HepG2 (cell line): ENCODE measurements around the gene STIP1. TPM values are rescaled to one million over a fixed set of nuclear protein-coding genes. Genes with fewer than 3 reads are reported as not detected.

ENCODE experiments used
- ARHGAP35 ChIP-seq: sonication (generic); formaldehyde crosslinking; IDR thresholded peaks from 2 replicates; pipeline ENCODE4 v1.9.0; 2022; ENCODE audit warnings: mild to moderate bottlenecking, inconsistent platforms, moderate library complexity, missing genetic modification reagents, borderline replicate concordance
- CBX2 ChIP-seq, 2 experiments: fragments of 200-600 bp in 1 of 2; sonication (generic); formaldehyde crosslinking in 1 of 2; IDR thresholded peaks; 2 replicates each; pipeline versions ENCODE4 v1.7.0 to v1.8.1; 2018 to 2022; ENCODE audit warnings: low read depth in 2 of 2, low read length in 1 of 2, mild to moderate bottlenecking in 1 of 2, missing genetic modification reagents in 1 of 2
- CHD2 ChIP-seq: IDR thresholded peaks from 2 replicates; pipeline ENCODE4 v1.6.1; 2011; ENCODE audit warnings: low read depth, low read length, improper control_type of control experiment
- DPF2 ChIP-seq: sonication (generic); formaldehyde crosslinking; IDR thresholded peaks from 2 replicates; pipeline ENCODE4 v1.4.0; 2020; ENCODE audit warnings: mild to moderate bottlenecking, low read depth, missing genetic modification reagents, borderline replicate concordance
- ELF1 ChIP-seq: sonication (generic); formaldehyde crosslinking; IDR thresholded peaks from 2 replicates; pipeline ENCODE4 v1.4.0; 2020; ENCODE audit warnings: missing genetic modification reagents
- HNRNPUL1 ChIP-seq: fragments of 200-400 bp; formaldehyde crosslinking; IDR thresholded peaks from 2 replicates; pipeline ENCODE4 v1.6.1; 2017; ENCODE audit warnings: low read depth, mild to moderate bottlenecking, low read length, moderate library complexity
- JDP2 ChIP-seq: sonication (generic); formaldehyde crosslinking; IDR thresholded peaks from 2 replicates; pipeline ENCODE4 v1.8.1; 2022; ENCODE audit warnings: missing genetic modification reagents, borderline replicate concordance
- KDM5B ChIP-seq: sonication (generic); formaldehyde crosslinking; IDR thresholded peaks from 2 replicates; pipeline ENCODE4 v1.4.0; 2020; ENCODE audit warnings: missing genetic modification reagents, mild to moderate bottlenecking, borderline replicate concordance
- LCORL ChIP-seq, 2 experiments: fragments of 450-650 bp in 1 of 2; sonication (generic) in 1 of 2; formaldehyde crosslinking in 1 of 2; IDR thresholded peaks; 2 replicates each; pipeline versions ENCODE4 v1.5.0 to v1.6.1; 2017 to 2020; ENCODE audit warnings: antibody characterized with exemption in 1 of 2, missing genetic modification reagents in 1 of 2
- NFE2L1 ChIP-seq: sonication (generic); formaldehyde crosslinking; IDR thresholded peaks from 2 replicates; pipeline ENCODE4 v1.4.0; 2020; ENCODE audit warnings: missing genetic modification reagents, mild to moderate bottlenecking, borderline replicate concordance
- PRMT3 ChIP-seq: sonication (generic); formaldehyde crosslinking; IDR thresholded peaks from 2 replicates; pipeline ENCODE4 v1.8.1; 2022; ENCODE audit warnings: low read depth, mild to moderate bottlenecking, moderate library complexity, missing genetic modification reagents, borderline replicate concordance
- RNF2 ChIP-seq: fragments of 450-650 bp; conservative IDR thresholded peaks from 2 replicates; pipeline ENCODE4 v1.6.1; 2016; ENCODE audit warnings: low read depth
- SCMH1 ChIP-seq: sonication (generic); formaldehyde crosslinking; IDR thresholded peaks from 2 replicates; pipeline ENCODE4 v1.9.0; 2021; ENCODE audit warnings: missing genetic modification reagents, mild to moderate bottlenecking, borderline replicate concordance
- SMARCC2 ChIP-seq: fragments of 450-650 bp; IDR thresholded peaks from 2 replicates; pipeline ENCODE4 v1.6.1; 2017; ENCODE audit warnings: antibody characterized with exemption, mild to moderate bottlenecking
- U2AF1 ChIP-seq: fragments of 200-400 bp; formaldehyde crosslinking; optimal IDR thresholded peaks from 2 replicates; pipeline ENCODE3; 2017; ENCODE audit warnings: mild to moderate bottlenecking, low read depth, low read length
- ZFP41 ChIP-seq: sonication (generic); formaldehyde crosslinking; IDR thresholded peaks from 2 replicates; pipeline ENCODE4 v1.4.0; 2020; ENCODE audit warnings: mild to moderate bottlenecking, missing genetic modification reagents, borderline replicate concordance
- ZFX ChIP-seq: sonication (generic); formaldehyde crosslinking; IDR thresholded peaks from 2 replicates; pipeline ENCODE4 v1.4.0; 2020; ENCODE audit warnings: mild to moderate bottlenecking, low read depth, missing genetic modification reagents, moderate library complexity
- ZNF383 ChIP-seq: sonication (generic); formaldehyde crosslinking; IDR thresholded peaks from 2 replicates; pipeline ENCODE4 v1.4.0; 2020; ENCODE audit warnings: missing genetic modification reagents, mild to moderate bottlenecking, borderline replicate concordance
- polyA plus RNA-seq, 8 experiments: library from polyadenylated mRNA; depleted of rRNA in 3 of 8; stranded (reverse) in 7 of 8; unstranded in 1 of 8; fragments of >200 nt; fragmentation: Illumina TruSeq in 4 of 8; extraction: Trizol in 4 of 8; gene quantifications; 2 replicates each; pipeline versions ENCODE4 v1.2.1 to v1.2.3, GENCODE V29; 2011 to 2016; ENCODE audit warnings: low read depth in 4 of 8, missing spikeins in 1 of 8, mixed read lengths in 1 of 8; ENCODE audit not compliant: insufficient read depth in 1 of 8
- total RNA-seq, 5 experiments: library from RNA; depleted of rRNA; stranded (reverse); fragments of >200 nt; fragmentation: Illumina TruSeq; extraction: Trizol; gene quantifications; 2 replicates each; pipeline ENCODE4 v1.2.3, GENCODE V29; 2016; ENCODE audit warnings: low read depth in 1 of 5
- TF ChIP-seq, protein P1 (sequence below): sonication (generic); formaldehyde crosslinking; IDR thresholded peaks from 2 replicates; pipeline ENCODE4 v1.4.0; 2020; ENCODE audit warnings: mild to moderate bottlenecking, missing genetic modification reagents
- TF ChIP-seq, protein P2 (sequence below): sonication (generic); formaldehyde crosslinking; IDR thresholded peaks from 2 replicates; pipeline ENCODE4 v1.4.0; 2020; ENCODE audit warnings: missing genetic modification reagents
- TF ChIP-seq, protein P3 (sequence below): sonication (generic); formaldehyde crosslinking; IDR thresholded peaks from 2 replicates; pipeline ENCODE4 v1.4.0; 2020; ENCODE audit warnings: mild to moderate bottlenecking, missing genetic modification reagents

Gene STIP1
- total and polyA plus RNA-seq, 2 of the 13 experiments (the other 11 are each of a cell fraction or from before 2014, with no cell fraction given), result 81.1 to 217 TPM

DNA sequence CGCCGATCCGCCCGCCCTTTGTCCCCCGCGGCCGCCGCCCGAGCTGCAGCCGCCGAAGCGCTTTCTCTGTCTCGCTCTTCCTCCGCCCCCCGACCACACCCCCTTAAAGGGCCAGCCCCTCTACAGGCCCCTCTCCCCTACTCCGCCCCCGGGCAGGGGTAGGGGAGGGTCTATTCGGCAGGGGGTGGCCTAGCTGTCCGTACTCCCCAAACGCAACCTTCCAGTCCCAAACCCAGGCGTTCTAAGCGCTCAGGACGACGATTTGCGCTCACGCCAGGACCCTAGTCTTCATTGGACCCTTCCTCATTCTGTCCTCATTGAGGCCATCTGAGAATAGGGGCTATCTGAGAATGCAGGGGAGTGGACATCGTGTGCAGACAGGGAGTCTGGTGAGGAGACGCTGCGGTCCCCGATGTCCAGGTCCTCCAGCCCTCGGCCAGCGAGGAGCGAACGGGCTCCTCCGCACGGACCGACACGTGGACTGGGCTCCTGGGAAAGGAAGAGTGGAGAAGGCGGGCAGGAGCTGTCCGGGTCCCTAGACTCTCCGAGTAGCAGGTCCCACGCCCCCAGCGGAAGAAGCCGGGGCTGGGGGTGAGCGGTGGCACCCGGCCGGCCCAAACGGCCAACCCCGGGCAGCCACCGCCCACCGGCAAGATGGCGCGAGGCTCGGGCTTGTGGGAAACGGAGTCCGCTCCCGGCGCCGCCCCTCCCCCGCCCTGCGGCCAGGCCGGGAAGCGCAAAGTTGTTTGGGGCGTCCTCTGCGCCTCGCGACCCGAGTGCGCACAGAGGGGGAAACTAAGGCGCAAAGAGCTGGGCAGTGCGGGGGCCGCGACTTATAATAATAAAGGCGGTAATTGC is 61.1 kb downstream of the STIP1 start, which contains the start of gene PPP1R14B (continued):
- TF ChIP-seq ZFP41 (no peak), KDM5B (CRISPR knock-in tag) (no peak), HNRNPUL1 (no peak), CBX2 (IDR thresholded peaks at IDR 0.05; ENCODE audit: low read depth, low read length) (no peak), CBX2 (CRISPR knock-in tag; IDR thresholded peaks at IDR 0.05; ENCODE audit: low read depth) (no peak), DPF2 (no peak), ZNF383 (CRISPR knock-in tag) (no peak), ZFX (CRISPR knock-in tag) (peak; percentile 84), SMARCC2 (no peak), ELF1 (0 out of 2 replicates have a peak, but pooled peaks have one; percentile 8), RNF2 (no peak), JDP2 (no peak; the same call in 1 of the 2 replicates), NFE2L1 (no peak), LCORL (IDR thresholded peaks at IDR 0.05) (no peak), LCORL (CRISPR knock-in tag; IDR thresholded peaks at IDR 0.05) (0 out of 2 replicates have a peak, but pooled peaks have one; percentile 44), SCMH1 (CRISPR knock-in tag) (no peak), ARHGAP35 (CRISPR knock-in tag) (no peak; the same call in 1 of the 2 replicates), CHD2 (peak; percentile 66), U2AF1 (no peak), PRMT3 (no peak)
- TF ChIP-seq, protein P1, sequence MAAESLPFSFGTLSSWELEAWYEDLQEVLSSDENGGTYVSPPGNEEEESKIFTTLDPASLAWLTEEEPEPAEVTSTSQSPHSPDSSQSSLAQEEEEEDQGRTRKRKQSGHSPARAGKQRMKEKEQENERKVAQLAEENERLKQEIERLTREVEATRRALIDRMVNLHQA (CRISPR knock-in tag), result no peak
- TF ChIP-seq, protein P2, sequence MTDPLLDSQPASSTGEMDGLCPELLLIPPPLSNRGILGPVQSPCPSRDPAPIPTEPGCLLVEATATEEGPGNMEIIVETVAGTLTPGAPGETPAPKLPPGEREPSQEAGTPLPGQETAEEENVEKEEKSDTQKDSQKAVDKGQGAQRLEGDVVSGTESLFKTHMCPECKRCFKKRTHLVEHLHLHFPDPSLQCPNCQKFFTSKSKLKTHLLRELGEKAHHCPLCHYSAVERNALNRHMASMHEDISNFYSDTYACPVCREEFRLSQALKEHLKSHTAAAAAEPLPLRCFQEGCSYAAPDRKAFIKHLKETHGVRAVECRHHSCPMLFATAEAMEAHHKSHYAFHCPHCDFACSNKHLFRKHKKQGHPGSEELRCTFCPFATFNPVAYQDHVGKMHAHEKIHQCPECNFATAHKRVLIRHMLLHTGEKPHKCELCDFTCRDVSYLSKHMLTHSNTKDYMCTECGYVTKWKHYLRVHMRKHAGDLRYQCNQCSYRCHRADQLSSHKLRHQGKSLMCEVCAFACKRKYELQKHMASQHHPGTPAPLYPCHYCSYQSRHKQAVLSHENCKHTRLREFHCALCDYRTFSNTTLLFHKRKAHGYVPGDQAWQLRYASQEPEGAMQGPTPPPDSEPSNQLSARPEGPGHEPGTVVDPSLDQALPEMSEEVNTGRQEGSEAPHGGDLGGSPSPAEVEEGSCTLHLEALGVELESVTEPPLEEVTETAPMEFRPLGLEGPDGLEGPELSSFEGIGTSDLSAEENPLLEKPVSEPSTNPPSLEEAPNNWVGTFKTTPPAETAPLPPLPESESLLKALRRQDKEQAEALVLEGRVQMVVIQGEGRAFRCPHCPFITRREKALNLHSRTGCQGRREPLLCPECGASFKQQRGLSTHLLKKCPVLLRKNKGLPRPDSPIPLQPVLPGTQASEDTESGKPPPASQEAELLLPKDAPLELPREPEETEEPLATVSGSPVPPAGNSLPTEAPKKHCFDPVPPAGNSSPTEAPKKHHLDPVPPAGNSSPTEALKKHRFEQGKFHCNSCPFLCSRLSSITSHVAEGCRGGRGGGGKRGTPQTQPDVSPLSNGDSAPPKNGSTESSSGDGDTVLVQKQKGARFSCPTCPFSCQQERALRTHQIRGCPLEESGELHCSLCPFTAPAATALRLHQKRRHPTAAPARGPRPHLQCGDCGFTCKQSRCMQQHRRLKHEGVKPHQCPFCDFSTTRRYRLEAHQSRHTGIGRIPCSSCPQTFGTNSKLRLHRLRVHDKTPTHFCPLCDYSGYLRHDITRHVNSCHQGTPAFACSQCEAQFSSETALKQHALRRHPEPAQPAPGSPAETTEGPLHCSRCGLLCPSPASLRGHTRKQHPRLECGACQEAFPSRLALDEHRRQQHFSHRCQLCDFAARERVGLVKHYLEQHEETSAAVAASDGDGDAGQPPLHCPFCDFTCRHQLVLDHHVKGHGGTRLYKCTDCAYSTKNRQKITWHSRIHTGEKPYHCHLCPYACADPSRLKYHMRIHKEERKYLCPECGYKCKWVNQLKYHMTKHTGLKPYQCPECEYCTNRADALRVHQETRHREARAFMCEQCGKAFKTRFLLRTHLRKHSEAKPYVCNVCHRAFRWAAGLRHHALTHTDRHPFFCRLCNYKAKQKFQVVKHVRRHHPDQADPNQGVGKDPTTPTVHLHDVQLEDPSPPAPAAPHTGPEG (CRISPR knock-in tag), result no peak
- TF ChIP-seq, protein P3, sequence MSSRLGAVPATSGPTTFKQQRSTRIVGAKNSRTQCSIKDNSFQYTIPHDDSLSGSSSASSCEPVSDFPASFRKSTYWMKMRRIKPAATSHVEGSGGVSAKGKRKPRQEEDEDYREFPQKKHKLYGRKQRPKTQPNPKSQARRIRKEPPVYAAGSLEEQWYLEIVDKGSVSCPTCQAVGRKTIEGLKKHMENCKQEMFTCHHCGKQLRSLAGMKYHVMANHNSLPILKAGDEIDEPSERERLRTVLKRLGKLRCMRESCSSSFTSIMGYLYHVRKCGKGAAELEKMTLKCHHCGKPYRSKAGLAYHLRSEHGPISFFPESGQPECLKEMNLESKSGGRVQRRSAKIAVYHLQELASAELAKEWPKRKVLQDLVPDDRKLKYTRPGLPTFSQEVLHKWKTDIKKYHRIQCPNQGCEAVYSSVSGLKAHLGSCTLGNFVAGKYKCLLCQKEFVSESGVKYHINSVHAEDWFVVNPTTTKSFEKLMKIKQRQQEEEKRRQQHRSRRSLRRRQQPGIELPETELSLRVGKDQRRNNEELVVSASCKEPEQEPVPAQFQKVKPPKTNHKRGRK (CRISPR knock-in tag), result no peak
